Measurements from ENCODE around the gene KIAA0513. TPM values are rescaled to one million over a fixed set of nuclear protein-coding genes. Genes with fewer than 3 reads are reported as not detected.

The KIAA0513 gene
- total RNA-seq, 1 experiment from 2014 or later, result 6.6 TPM

GRCh38 chr16:85027349-85027957 lies at the start of gene KIAA0513 (continued):
- TF ChIP-seq ZNF274 (IDR thresholded peaks at IDR 0.05; ENCODE audit: low read depth, low read length), result no peak
- no peak for TF ChIP-seq SRF (IDR thresholded peaks at IDR 0.05; ENCODE audit: low read depth)
- TF ChIP-seq TCF7L2 (IDR thresholded peaks at IDR 0.05; ENCODE audit: borderline replicate concordance, extremely low read depth, insufficient read depth, insufficient read length), result peak; percentile 78
- no peak for TF ChIP-seq ELF1 (IDR thresholded peaks at IDR 0.05; ENCODE audit: borderline replicate concordance, low read depth)
- TF ChIP-seq SP1 (IDR thresholded peaks at IDR 0.05; ENCODE audit: low read depth), result no peak
- TF ChIP-seq POLR2A (IDR thresholded peaks at IDR 0.05; ENCODE audit: borderline replicate concordance, extremely low read depth, insufficient read depth, insufficient read length), result peak; percentile 93

GRCh38 chr16:84979516-84979915 lies 48.1 kb upstream of the KIAA0513 start:
- Histone ChIP-seq H2AFZ (ENCODE audit: low read depth, low read length, poor library complexity, severe bottlenecking) (no peak overlapping the region), H3K9me2 (ENCODE audit: insufficient read depth) (no peaks in the 10 kb centered on the region), H3K36me3 (ENCODE audit: control insufficient read depth in 1 of 2, insufficient read depth in 2 of 2, low read length in 2 of 2) (peaks cover 42 to 58% of the 10 kb centered on the region in 2 experiments), H3K9me3 (ENCODE audit: control insufficient read depth in 1 of 2, insufficient read depth in 1 of 2, low read depth in 1 of 2, low read length in 2 of 2) (no peaks in the 10 kb centered on the region), H3K79me2 (ENCODE audit: insufficient read depth, low read length) (peaks cover 21% of the 10 kb centered on the region; the same call in 1 of the 2 replicates), H3K27me3 (ENCODE audit: insufficient read depth, low read length) (no peaks in the 10 kb centered on the region), H3K9ac (ENCODE audit: low read length) (no peak overlapping the region), H3K27ac (ENCODE audit: low read depth, low read length) (no peak overlapping the region), H3K4me2 (ENCODE audit: low read length) (no peak overlapping the region), H3K4me1 (ENCODE audit: control insufficient read depth in 1 of 2, insufficient read depth in 2 of 2, low read length in 2 of 2) (peaks cover 0 to 3% of the 10 kb centered on the region in 2 experiments; a peak in 1 of 4 replicates), H4K20me1 (ENCODE audit: insufficient read depth) (no peaks in the 10 kb centered on the region), H3K4me3 (replicated peaks in 1 of 2; ENCODE audit: low read depth in 1 of 2, low read length in 2 of 2) (no peak overlapping the region)
- no peak for DNase-seq (ENCODE audit: low read depth, low spot score)
- TF ChIP-seq CTCF (IDR thresholded peaks at IDR 0.05 in 2 of 3, conservative IDR thresholded peaks at IDR 0.05 in 1 of 3; ENCODE audit: borderline replicate concordance in 1 of 3, insufficient read depth in 1 of 3, low read depth in 2 of 3, low read length in 2 of 3), result no peak
- TF ChIP-seq CEBPB (IDR thresholded peaks at IDR 0.05; ENCODE audit: low read depth), result no peak
- no peak for TF ChIP-seq ZNF274 (IDR thresholded peaks at IDR 0.05; ENCODE audit: low read depth, low read length)
- TF ChIP-seq EZH2phosphoT487 (IDR thresholded peaks at IDR 0.05; ENCODE audit: borderline replicate concordance), result no peak
- TF ChIP-seq POLR2A (IDR thresholded peaks at IDR 0.05; ENCODE audit: borderline replicate concordance, extremely low read depth, insufficient read depth, insufficient read length), result no peak
- TF ChIP-seq SRF (IDR thresholded peaks at IDR 0.05; ENCODE audit: low read depth), result no peak
- BruUV-seq (replicated peaks), result no TSS peak
- CTCF ChIA-PET, result interaction anchor here (0.9 kb wide), 1 partner anchor 8 kb away, joined by 3 read pairs; no protein-coding TSS in a partner anchor
- POLR2A ChIA-PET, result no interaction called here
- intact Hi-C loops (cut with micrococcal nuclease), result no loop called here
- no peak for ATAC-seq
- RAD21 ChIA-PET (ENCODE audit: low non-redundant PET in 1 of 2, low total read pairs in 2 of 2, uncharacterized antibody in 2 of 2, unreplicated experiment in 2 of 2), result no interaction called here
